HL-60 (cell line): ENCODE data around the gene FNDC5.

Source experiments
- GABPA ChIP-seq: IDR thresholded peaks from 2 replicates; pipeline ENCODE4 v1.6.1; 2012; ENCODE audit warnings: low read depth
- POLR2AphosphoS5 ChIP-seq: IDR thresholded peaks from 2 replicates; pipeline ENCODE4 v1.6.1; 2012; ENCODE audit warnings: low read depth
- SPI1 ChIP-seq: IDR thresholded peaks from 2 replicates; pipeline ENCODE4 v1.6.1; 2012; ENCODE audit warnings: low read depth, mild to moderate bottlenecking, borderline replicate concordance
- TF ChIP-seq, protein P1 (sequence below): IDR thresholded peaks from 2 replicates; pipeline ENCODE4 v1.6.1; 2012; ENCODE audit warnings: low read depth; ENCODE audit not compliant: insufficient replicate concordance
- TF ChIP-seq, protein P2 (sequence below): IDR thresholded peaks from one replicate; pipeline ENCODE4 v1.5.1; 2011; ENCODE audit warnings: low read length, control low read depth, inconsistent platforms; ENCODE audit not compliant: insufficient read depth

DNA sequence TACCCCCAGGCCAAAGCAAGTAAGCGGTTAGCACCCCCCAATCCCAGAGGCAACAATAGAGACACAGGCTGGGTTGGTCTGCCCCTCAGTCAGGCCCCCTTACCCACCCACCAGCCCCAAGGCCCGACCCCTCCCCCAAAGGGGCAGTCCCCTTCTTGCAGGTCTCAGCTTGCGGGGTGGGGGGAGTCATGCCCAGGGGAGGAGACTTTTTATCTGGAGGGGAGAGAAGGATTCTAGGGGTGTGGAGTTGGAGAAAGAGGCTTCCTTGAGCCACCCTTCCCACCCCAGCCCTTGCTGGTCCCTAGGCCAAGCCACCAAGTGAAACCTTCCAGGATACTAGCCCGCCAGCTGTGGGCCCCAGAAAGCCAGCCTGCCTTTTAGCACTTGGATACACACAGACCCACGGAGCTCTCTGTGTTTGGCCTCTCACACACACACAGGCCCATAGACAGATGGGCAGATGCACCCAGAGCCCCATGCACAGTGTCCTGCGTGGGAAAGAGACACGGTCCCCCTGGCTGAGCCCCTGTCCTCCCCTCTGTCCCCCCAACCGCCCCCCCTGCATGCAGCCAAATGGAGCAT, 23.4 kb upstream of the FNDC5 start:
- TF ChIP-seq, protein P1, sequence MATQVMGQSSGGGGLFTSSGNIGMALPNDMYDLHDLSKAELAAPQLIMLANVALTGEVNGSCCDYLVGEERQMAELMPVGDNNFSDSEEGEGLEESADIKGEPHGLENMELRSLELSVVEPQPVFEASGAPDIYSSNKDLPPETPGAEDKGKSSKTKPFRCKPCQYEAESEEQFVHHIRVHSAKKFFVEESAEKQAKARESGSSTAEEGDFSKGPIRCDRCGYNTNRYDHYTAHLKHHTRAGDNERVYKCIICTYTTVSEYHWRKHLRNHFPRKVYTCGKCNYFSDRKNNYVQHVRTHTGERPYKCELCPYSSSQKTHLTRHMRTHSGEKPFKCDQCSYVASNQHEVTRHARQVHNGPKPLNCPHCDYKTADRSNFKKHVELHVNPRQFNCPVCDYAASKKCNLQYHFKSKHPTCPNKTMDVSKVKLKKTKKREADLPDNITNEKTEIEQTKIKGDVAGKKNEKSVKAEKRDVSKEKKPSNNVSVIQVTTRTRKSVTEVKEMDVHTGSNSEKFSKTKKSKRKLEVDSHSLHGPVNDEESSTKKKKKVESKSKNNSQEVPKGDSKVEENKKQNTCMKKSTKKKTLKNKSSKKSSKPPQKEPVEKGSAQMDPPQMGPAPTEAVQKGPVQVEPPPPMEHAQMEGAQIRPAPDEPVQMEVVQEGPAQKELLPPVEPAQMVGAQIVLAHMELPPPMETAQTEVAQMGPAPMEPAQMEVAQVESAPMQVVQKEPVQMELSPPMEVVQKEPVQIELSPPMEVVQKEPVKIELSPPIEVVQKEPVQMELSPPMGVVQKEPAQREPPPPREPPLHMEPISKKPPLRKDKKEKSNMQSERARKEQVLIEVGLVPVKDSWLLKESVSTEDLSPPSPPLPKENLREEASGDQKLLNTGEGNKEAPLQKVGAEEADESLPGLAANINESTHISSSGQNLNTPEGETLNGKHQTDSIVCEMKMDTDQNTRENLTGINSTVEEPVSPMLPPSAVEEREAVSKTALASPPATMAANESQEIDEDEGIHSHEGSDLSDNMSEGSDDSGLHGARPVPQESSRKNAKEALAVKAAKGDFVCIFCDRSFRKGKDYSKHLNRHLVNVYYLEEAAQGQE = no peak
- TF ChIP-seq, protein P2, sequence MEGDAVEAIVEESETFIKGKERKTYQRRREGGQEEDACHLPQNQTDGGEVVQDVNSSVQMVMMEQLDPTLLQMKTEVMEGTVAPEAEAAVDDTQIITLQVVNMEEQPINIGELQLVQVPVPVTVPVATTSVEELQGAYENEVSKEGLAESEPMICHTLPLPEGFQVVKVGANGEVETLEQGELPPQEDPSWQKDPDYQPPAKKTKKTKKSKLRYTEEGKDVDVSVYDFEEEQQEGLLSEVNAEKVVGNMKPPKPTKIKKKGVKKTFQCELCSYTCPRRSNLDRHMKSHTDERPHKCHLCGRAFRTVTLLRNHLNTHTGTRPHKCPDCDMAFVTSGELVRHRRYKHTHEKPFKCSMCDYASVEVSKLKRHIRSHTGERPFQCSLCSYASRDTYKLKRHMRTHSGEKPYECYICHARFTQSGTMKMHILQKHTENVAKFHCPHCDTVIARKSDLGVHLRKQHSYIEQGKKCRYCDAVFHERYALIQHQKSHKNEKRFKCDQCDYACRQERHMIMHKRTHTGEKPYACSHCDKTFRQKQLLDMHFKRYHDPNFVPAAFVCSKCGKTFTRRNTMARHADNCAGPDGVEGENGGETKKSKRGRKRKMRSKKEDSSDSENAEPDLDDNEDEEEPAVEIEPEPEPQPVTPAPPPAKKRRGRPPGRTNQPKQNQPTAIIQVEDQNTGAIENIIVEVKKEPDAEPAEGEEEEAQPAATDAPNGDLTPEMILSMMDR = no peak
- TF ChIP-seq POLR2AphosphoS5 (no peak), SPI1 (no peak), GABPA (no peak)
